A549 (cell line): ENCODE measurements around the gene RARB.

Source experiments
- EP300 ChIP-seq, 2 experiments: fragments of >200 bp; sonication (Bioruptor Twin); formaldehyde crosslinking; IDR thresholded peaks; 2 replicates in 1 of 2; 3 replicates in 1 of 2; pipeline ENCODE4 v1.6.1; 2016 to 2017
- KDM5A ChIP-seq: fragments of 200-600 bp; sonication (generic); IDR thresholded peaks from 2 replicates; pipeline ENCODE4 v1.6.1; 2016; ENCODE audit warnings: antibody characterized with exemption, mild to moderate bottlenecking
- POLR2A ChIP-seq: IDR thresholded peaks from 2 replicates; pipeline ENCODE4 v1.6.1; 2012; ENCODE audit warnings: mild to moderate bottlenecking, low read length
- RNF2 ChIP-seq: fragments of 200-600 bp; sonication (generic); IDR thresholded peaks from 2 replicates; pipeline ENCODE4 v1.6.1; 2016; ENCODE audit warnings: low read depth, mild to moderate bottlenecking, antibody characterized with exemption, moderate library complexity, borderline replicate concordance
- SREBF2 ChIP-seq: fragments of 450-650 bp; IDR thresholded peaks from 2 replicates; pipeline ENCODE4 v1.6.1; 2014; ENCODE audit warnings: mild to moderate bottlenecking, moderate library complexity
- TP53 ChIP-seq: fragments of 250-450 bp; sonication (Bioruptor Pico); IDR thresholded peaks from 2 replicates; pipeline ENCODE4 v1.5.0; 2021; ENCODE audit warnings: mild to moderate bottlenecking, moderate library complexity
- TF ChIP-seq, protein P1 (sequence below): fragments of >200 bp; sonication (Bioruptor Twin); formaldehyde crosslinking; IDR thresholded peaks from 3 replicates; pipeline ENCODE4 v1.5.1; 2016
- TF ChIP-seq, protein P2 (sequence below): IDR thresholded peaks from 2 replicates; pipeline ENCODE4 v1.6.1; 2012

DNA sequence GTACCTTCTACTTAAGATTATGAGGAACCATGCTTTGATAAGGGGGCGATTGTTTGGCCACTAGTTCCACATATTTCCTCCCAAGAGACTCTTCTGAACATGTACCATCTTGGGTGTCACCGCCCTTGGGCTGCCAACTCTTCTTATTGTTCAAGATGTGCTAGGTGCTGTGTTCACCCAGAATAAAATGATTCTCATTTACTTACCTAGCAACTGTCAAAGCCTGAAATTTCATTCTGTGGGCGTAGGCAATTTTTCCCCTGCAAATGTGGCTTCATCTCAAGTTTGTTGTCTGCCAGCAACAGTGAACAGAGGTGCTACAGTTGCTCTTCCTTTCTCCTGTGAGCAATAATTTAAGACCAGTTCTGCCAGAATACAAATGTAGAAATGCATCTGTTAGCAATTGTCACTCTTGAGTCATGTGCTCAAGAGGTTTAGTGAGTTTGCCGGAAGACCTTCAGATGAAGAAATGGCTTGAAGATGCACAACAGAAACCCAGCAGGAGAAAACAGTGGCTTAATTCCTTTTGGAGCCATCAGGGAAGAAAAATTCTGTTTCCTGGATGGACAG is 41.3 kb upstream of the RARB start:
- TF ChIP-seq, protein P1, sequence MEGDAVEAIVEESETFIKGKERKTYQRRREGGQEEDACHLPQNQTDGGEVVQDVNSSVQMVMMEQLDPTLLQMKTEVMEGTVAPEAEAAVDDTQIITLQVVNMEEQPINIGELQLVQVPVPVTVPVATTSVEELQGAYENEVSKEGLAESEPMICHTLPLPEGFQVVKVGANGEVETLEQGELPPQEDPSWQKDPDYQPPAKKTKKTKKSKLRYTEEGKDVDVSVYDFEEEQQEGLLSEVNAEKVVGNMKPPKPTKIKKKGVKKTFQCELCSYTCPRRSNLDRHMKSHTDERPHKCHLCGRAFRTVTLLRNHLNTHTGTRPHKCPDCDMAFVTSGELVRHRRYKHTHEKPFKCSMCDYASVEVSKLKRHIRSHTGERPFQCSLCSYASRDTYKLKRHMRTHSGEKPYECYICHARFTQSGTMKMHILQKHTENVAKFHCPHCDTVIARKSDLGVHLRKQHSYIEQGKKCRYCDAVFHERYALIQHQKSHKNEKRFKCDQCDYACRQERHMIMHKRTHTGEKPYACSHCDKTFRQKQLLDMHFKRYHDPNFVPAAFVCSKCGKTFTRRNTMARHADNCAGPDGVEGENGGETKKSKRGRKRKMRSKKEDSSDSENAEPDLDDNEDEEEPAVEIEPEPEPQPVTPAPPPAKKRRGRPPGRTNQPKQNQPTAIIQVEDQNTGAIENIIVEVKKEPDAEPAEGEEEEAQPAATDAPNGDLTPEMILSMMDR = no peak
- TF ChIP-seq RNF2 = no peak
- no peak for TF ChIP-seq TP53 (CRISPR knock-in tag)
- no peak for TF ChIP-seq EP300 (IDR thresholded peaks at IDR 0.05)
- TF ChIP-seq, protein P2, sequence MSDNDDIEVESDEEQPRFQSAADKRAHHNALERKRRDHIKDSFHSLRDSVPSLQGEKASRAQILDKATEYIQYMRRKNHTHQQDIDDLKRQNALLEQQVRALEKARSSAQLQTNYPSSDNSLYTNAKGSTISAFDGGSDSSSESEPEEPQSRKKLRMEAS = no peak
- no peak for TF ChIP-seq KDM5A
- TF ChIP-seq POLR2A = no peak
- no peak for TF ChIP-seq SREBF2
